Activated CD8-positive, alpha-beta memory T cell treated with anti-CD3 and anti-CD28 coated beads, Interleukin-2, amount 10 ng/mL, durations not matched to agents 7 days and 5 days (primary cell): ENCODE measurements around the gene WNT3A. TPM values are rescaled to one million over a fixed set of nuclear protein-coding genes. Genes with fewer than 3 reads are reported as not detected.
A peak's percentile ranks its signal among the peaks of the same experiment; 100 is the strongest.

ENCODE experiments used
- ATAC-seq: fragments of 150-1000 bp; cut with Tn5 transposase; one replicate; pipeline ENCODE4 v1.10.0; 2021; ENCODE audit warnings: moderate library complexity
- CTCF ChIA-PET: fragments of 350-600 bp; sonication (Branson Sonifier 250); formaldehyde crosslinking; loops from one replicate; lab custom pipeline; 2021; ENCODE audit warnings: antibody characterized with exemption; lab: Charles Lee
- DNase-seq: peaks from one replicate; pipeline ENCODE4 v3.0.0-alpha.2; 2020
- H3K27ac Mint-ChIP-seq: one replicate; pipeline ENCODE4 v1.8.0; 2021; ENCODE audit warnings: mild to moderate bottlenecking, mixed read lengths
- H3K27me3 Mint-ChIP-seq: one replicate; pipeline ENCODE4 v1.8.0; 2021; ENCODE audit warnings: mixed read lengths
- H3K36me3 Mint-ChIP-seq: one replicate; pipeline ENCODE4 v1.8.0; 2021; ENCODE audit warnings: mild to moderate bottlenecking, mixed read lengths
- H3K4me1 Mint-ChIP-seq: one replicate; pipeline ENCODE4 v1.8.0; 2021; ENCODE audit warnings: mixed read lengths
- H3K4me3 Mint-ChIP-seq: one replicate; pipeline ENCODE4 v1.8.0; 2021; ENCODE audit warnings: mild to moderate bottlenecking, moderate library complexity, mixed read lengths
- H3K9me3 Mint-ChIP-seq: one replicate; pipeline ENCODE4 v1.8.0; 2022; ENCODE audit warnings: low read depth, mixed read lengths
- total RNA-seq, 2 experiments: library from RNA; stranded (reverse); gene quantifications; one replicate each; pipeline ENCODE4 v1.2.3, GENCODE V29; 2021

Gene WNT3A
- total RNA-seq, 2 experiments from 2014 or later, result not detected

GRCh38 chr1:228010921-228011320 is 4.1 kb downstream of the WNT3A start:
- H3K36me3 Mint-ChIP-seq, result no peaks in the 10 kb centered on the region
- H3K27me3 Mint-ChIP-seq, result peaks cover 45% of the 10 kb centered on the region
- H3K4me3 Mint-ChIP-seq, result no peak overlapping the region
- H3K4me1 Mint-ChIP-seq, result peaks cover 7% of the 10 kb centered on the region
- no peak overlapping the region for H3K27ac Mint-ChIP-seq
- no peaks in the 10 kb centered on the region for H3K9me3 Mint-ChIP-seq
- ATAC-seq, result no peak
- DNase-seq, result peak; percentile 38
- CTCF ChIA-PET, result interaction anchor here (1.6 kb wide), 1 partner anchor 12 kb away, joined by 6 read pairs; no protein-coding TSS in a partner anchor

GRCh38 chr1:228011721-228012311 is 5.0 kb downstream of the WNT3A start:
- Mint-ChIP-seq H3K4me3 (no peak overlapping the region), H3K27ac (no peak overlapping the region), H3K27me3 (peaks cover 41% of the 10 kb centered on the region), H3K4me1 (peaks cover 7% of the 10 kb centered on the region), H3K36me3 (no peaks in the 10 kb centered on the region), H3K9me3 (no peaks in the 10 kb centered on the region)
- CTCF ChIA-PET, result no interaction called here
- no peak for ATAC-seq
- peak; percentile 27 for DNase-seq

- H3K36me3 Mint-ChIP-seq, result no peaks in the 10 kb centered on the region
- no peak overlapping the region for H3K27ac Mint-ChIP-seq
- no peak overlapping the region for H3K4me3 Mint-ChIP-seq
- DNase-seq, result peak; percentile 23
- ATAC-seq, result no peak
- no peaks in the 10 kb centered on the region for H3K9me3 Mint-ChIP-seq
- H3K27me3 Mint-ChIP-seq, result peaks cover 36% of the 10 kb centered on the region
- CTCF ChIA-PET, result no interaction called here
- peaks cover 7% of the 10 kb centered on the region for H3K4me1 Mint-ChIP-seq
Observed at GRCh38 chr1:228012555-228012954, 5.8 kb downstream of the WNT3A start.

- H3K4me3 Mint-ChIP-seq, result no peak overlapping the region
- no peaks in the 10 kb centered on the region for H3K36me3 Mint-ChIP-seq
- peaks cover 7% of the 10 kb centered on the region for H3K4me1 Mint-ChIP-seq
- H3K9me3 Mint-ChIP-seq, result no peaks in the 10 kb centered on the region
- ATAC-seq, result no peak
- CTCF ChIA-PET, result no interaction called here
- H3K27me3 Mint-ChIP-seq, result peaks cover 29% of the 10 kb centered on the region
- no peak overlapping the region for H3K27ac Mint-ChIP-seq
- peak; percentile 35 for DNase-seq
Observed at GRCh38 chr1:228013131-228013934, 6.5 kb downstream of the WNT3A start.

GRCh38 chr1:228013935-228014930 is 7.4 kb downstream of the WNT3A start:
- Mint-ChIP-seq H3K4me1 (peaks cover 5% of the 10 kb centered on the region), H3K27ac (no peak overlapping the region), H3K9me3 (no peaks in the 10 kb centered on the region), H3K36me3 (no peaks in the 10 kb centered on the region), H3K27me3 (peaks cover 22% of the 10 kb centered on the region), H3K4me3 (no peak overlapping the region)
- ATAC-seq (no peak), DNase-seq (no peak)
- CTCF ChIA-PET, result no interaction called here

- Mint-ChIP-seq H3K9me3 (no peaks in the 10 kb centered on the region), H3K36me3 (no peaks in the 10 kb centered on the region), H3K27me3 (peaks cover 10% of the 10 kb centered on the region), H3K27ac (no peak overlapping the region), H3K4me3 (no peak overlapping the region), H3K4me1 (no peaks in the 10 kb centered on the region)
- DNase-seq, result no peak
- no peak for ATAC-seq
- CTCF ChIA-PET, result no interaction called here
Observed at GRCh38 chr1:228015276-228016180, 8.7 kb downstream of the WNT3A start.

GRCh38 chr1:228016181-228016510 is 9.3 kb downstream of the WNT3A start:
- no peak overlapping the region for H3K27ac Mint-ChIP-seq

GRCh38 chr1:228016653-228017355 is 10.0 kb downstream of the WNT3A start:
- no peaks in the 10 kb centered on the region for H3K9me3 Mint-ChIP-seq
- no peaks in the 10 kb centered on the region for H3K27me3 Mint-ChIP-seq
- no peaks in the 10 kb centered on the region for H3K36me3 Mint-ChIP-seq
- H3K4me3 Mint-ChIP-seq, result no peak overlapping the region
- CTCF ChIA-PET, result no interaction called here
- H3K27ac Mint-ChIP-seq, result no peak overlapping the region
- DNase-seq (no peak), ATAC-seq (no peak)
- no peaks in the 10 kb centered on the region for H3K4me1 Mint-ChIP-seq

More at GRCh38 chr1:228016181-228016510, 9.3 kb downstream of the WNT3A start:
- H3K36me3 Mint-ChIP-seq, result no peaks in the 10 kb centered on the region
- DNase-seq (no peak), ATAC-seq (no peak)
- CTCF ChIA-PET, result no interaction called here
- H3K4me3 Mint-ChIP-seq, result no peak overlapping the region
- H3K9me3 Mint-ChIP-seq, result no peaks in the 10 kb centered on the region
- peaks cover 4% of the 10 kb centered on the region for H3K27me3 Mint-ChIP-seq
- no peaks in the 10 kb centered on the region for H3K4me1 Mint-ChIP-seq

GRCh38 chr1:228017356-228018124 is 10.7 kb downstream of the WNT3A start:
- Mint-ChIP-seq H3K36me3 (no peaks in the 10 kb centered on the region), H3K9me3 (no peaks in the 10 kb centered on the region), H3K27me3 (no peaks in the 10 kb centered on the region), H3K27ac (no peak overlapping the region), H3K4me3 (no peak overlapping the region), H3K4me1 (no peaks in the 10 kb centered on the region)
- DNase-seq, result no peak
- CTCF ChIA-PET, result no interaction called here
- no peak for ATAC-seq

GRCh38 chr1:228018125-228018398 is 11.3 kb downstream of the WNT3A start:
- no peaks in the 10 kb centered on the region for H3K4me1 Mint-ChIP-seq
- no peaks in the 10 kb centered on the region for H3K27me3 Mint-ChIP-seq
- H3K36me3 Mint-ChIP-seq, result no peaks in the 10 kb centered on the region
- ATAC-seq, result no peak
- no peak overlapping the region for H3K27ac Mint-ChIP-seq
- DNase-seq, result no peak
- no peak overlapping the region for H3K4me3 Mint-ChIP-seq
- no peaks in the 10 kb centered on the region for H3K9me3 Mint-ChIP-seq
- CTCF ChIA-PET, result no interaction called here

- Mint-ChIP-seq H3K36me3 (no peaks in the 10 kb centered on the region), H3K4me3 (no peak overlapping the region), H3K27ac (no peak overlapping the region), H3K27me3 (no peaks in the 10 kb centered on the region), H3K4me1 (no peaks in the 10 kb centered on the region), H3K9me3 (no peaks in the 10 kb centered on the region)
- DNase-seq (no peak), ATAC-seq (no peak)
- CTCF ChIA-PET, result no interaction called here
Observed at GRCh38 chr1:228018961-228019721, 12.3 kb downstream of the WNT3A start.
